Astrocyte (in vitro differentiated cells and primary cell): ENCODE data around the gene MNT. TPM values are rescaled to one million over a fixed set of nuclear protein-coding genes. Genes with fewer than 3 reads are reported as not detected.
A peak's percentile ranks its signal among the peaks of the same experiment; 100 is the strongest.

Experiments
- DNase-seq: peaks from one replicate; pipeline ENCODE4 v3.0.0-alpha.2; 2010; ENCODE audit warnings: low read depth
- FAIRE-seq: peaks from 2 replicates; lab custom pipeline; 2011; peaks lifted over from hg19 to GRCh38; lab: Jason Lieb, UNC
- H2AFZ ChIP-seq: 2 replicates; pipeline ENCODE4 v1.6.0; 2012; ENCODE audit warnings: low read depth, low read length, inconsistent platforms
- H3K27ac ChIP-seq: 2 replicates; pipeline ENCODE4 v1.5.1; 2011; ENCODE audit warnings: low read depth, low read length, inconsistent platforms
- H3K27me3 ChIP-seq: 2 replicates; pipeline ENCODE4 v1.6.0; 2011; ENCODE audit warnings: low read length, inconsistent platforms; ENCODE audit not compliant: insufficient read depth
- H3K36me3 ChIP-seq: 2 replicates; pipeline ENCODE4 v1.5.1; 2011; ENCODE audit warnings: low read length, inconsistent platforms; ENCODE audit not compliant: insufficient read depth
- H3K4me1 ChIP-seq: 2 replicates; pipeline ENCODE4 v1.5.1; 2011; ENCODE audit warnings: low read length, inconsistent platforms; ENCODE audit not compliant: insufficient read depth
- H3K4me2 ChIP-seq: 2 replicates; pipeline ENCODE4 v1.6.0; 2012; ENCODE audit warnings: low read length, inconsistent platforms
- H3K4me3 ChIP-seq: 2 replicates; pipeline ENCODE4 v1.5.1; 2011; ENCODE audit warnings: low read depth, mild to moderate bottlenecking, low read length, inconsistent platforms; ENCODE audit not compliant: insufficient read depth
- H3K79me2 ChIP-seq: 2 replicates; pipeline ENCODE4 v1.6.0; 2012; ENCODE audit warnings: mild to moderate bottlenecking, low read length, inconsistent platforms; ENCODE audit not compliant: insufficient read depth
- H3K9ac ChIP-seq: 2 replicates; pipeline ENCODE4 v1.6.0; 2012; ENCODE audit warnings: mild to moderate bottlenecking, low read length, inconsistent platforms
- H3K9me3 ChIP-seq: 2 replicates; pipeline ENCODE4 v1.5.1; 2012; ENCODE audit warnings: low read depth, mild to moderate bottlenecking, low read length, inconsistent platforms; ENCODE audit not compliant: insufficient read depth
- H4K20me1 ChIP-seq: 2 replicates; pipeline ENCODE4 v1.6.0; 2012; ENCODE audit warnings: low read length, inconsistent platforms; ENCODE audit not compliant: insufficient read depth
- H3K27ac Mint-ChIP-seq: one replicate; pipeline ENCODE4 v1.8.0; 2021; ENCODE audit warnings: mild to moderate bottlenecking, mixed read lengths; ENCODE audit not compliant: unreplicated experiment
- H3K27me3 Mint-ChIP-seq: one replicate; pipeline ENCODE4 v1.8.0; 2021; ENCODE audit warnings: low read depth, mixed read lengths; ENCODE audit not compliant: unreplicated experiment
- H3K36me3 Mint-ChIP-seq: one replicate; pipeline ENCODE4 v1.8.0; 2021; ENCODE audit warnings: low read depth, mixed read lengths; ENCODE audit not compliant: unreplicated experiment
- H3K4me1 Mint-ChIP-seq: one replicate; pipeline ENCODE4 v1.8.0; 2021; ENCODE audit warnings: low read depth, mixed read lengths; ENCODE audit not compliant: unreplicated experiment
- H3K4me3 Mint-ChIP-seq: one replicate; pipeline ENCODE4 v1.8.0; 2021; ENCODE audit warnings: mild to moderate bottlenecking, moderate library complexity, mixed read lengths; ENCODE audit not compliant: unreplicated experiment
- H3K9me3 Mint-ChIP-seq: one replicate; pipeline ENCODE4 v1.8.0; 2021; ENCODE audit warnings: mild to moderate bottlenecking, mixed read lengths; ENCODE audit not compliant: unreplicated experiment
- EZH2 ChIP-seq: IDR thresholded peaks from 2 replicates; pipeline ENCODE4 v1.6.1; 2012; ENCODE audit warnings: mild to moderate bottlenecking, low read length, inconsistent platforms; ENCODE audit not compliant: insufficient read depth
- total RNA-seq: library from RNA; stranded (reverse); gene quantifications from 2 replicates; pipeline ENCODE4 v1.2.1, GENCODE V29; 2021
- TF ChIP-seq, protein P1 (sequence below): IDR thresholded peaks from 2 replicates; pipeline ENCODE4 v1.5.1; 2011; ENCODE audit warnings: low read depth, mild to moderate bottlenecking, inconsistent platforms, low read length, moderate library complexity; ENCODE audit not compliant: insufficient read depth

The MNT gene
- total RNA-seq, 1 donor from 2014 or later: 29.1 TPM

DNA sequence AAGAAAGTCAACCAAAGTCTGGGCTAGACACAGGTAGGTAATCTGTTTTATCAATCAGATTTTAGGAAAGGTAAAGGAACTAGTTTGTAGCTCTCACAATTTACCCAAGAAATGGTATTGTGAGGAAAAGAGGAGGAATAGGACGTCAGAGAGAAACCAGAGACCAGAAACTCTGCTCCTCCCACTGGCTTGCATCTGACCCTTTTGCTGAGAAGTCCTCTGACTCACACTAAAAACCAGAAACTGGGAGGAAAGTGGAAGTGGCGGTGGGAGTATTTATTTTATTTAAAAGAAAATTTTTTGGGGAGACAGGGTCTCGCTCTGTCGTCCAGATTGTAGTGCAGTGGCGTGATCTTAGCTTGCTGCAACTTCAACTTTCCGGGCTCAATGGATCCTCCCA, 38.0 kb upstream of the MNT start:
- Histone ChIP-seq H3K4me2 (peak overlapping the region; percentile 67), H3K9ac (peak overlapping the region; percentile 41), H3K4me3 (no peak overlapping the region), H4K20me1 (no peaks in the 10 kb centered on the region), H3K27ac (peak overlapping the region; percentile 69), H3K27me3 (no peaks in the 10 kb centered on the region), H3K4me1 (peaks cover 26% of the 10 kb centered on the region), H3K9me3 (no peaks in the 10 kb centered on the region), H3K36me3 (peaks cover 11% of the 10 kb centered on the region), H2AFZ (no peak overlapping the region), H3K79me2 (no peaks in the 10 kb centered on the region)
- peaks cover 16% of the 10 kb centered on the region for H3K4me1 Mint-ChIP-seq
- H3K9me3 Mint-ChIP-seq: no peaks in the 10 kb centered on the region
- FAIRE-seq (no peak), DNase-seq (peak; percentile 81)
- no peak overlapping the region for H3K4me3 Mint-ChIP-seq
- H3K27me3 Mint-ChIP-seq: no peaks in the 10 kb centered on the region
- H3K27ac Mint-ChIP-seq: no peak overlapping the region
- TF ChIP-seq, protein P1, sequence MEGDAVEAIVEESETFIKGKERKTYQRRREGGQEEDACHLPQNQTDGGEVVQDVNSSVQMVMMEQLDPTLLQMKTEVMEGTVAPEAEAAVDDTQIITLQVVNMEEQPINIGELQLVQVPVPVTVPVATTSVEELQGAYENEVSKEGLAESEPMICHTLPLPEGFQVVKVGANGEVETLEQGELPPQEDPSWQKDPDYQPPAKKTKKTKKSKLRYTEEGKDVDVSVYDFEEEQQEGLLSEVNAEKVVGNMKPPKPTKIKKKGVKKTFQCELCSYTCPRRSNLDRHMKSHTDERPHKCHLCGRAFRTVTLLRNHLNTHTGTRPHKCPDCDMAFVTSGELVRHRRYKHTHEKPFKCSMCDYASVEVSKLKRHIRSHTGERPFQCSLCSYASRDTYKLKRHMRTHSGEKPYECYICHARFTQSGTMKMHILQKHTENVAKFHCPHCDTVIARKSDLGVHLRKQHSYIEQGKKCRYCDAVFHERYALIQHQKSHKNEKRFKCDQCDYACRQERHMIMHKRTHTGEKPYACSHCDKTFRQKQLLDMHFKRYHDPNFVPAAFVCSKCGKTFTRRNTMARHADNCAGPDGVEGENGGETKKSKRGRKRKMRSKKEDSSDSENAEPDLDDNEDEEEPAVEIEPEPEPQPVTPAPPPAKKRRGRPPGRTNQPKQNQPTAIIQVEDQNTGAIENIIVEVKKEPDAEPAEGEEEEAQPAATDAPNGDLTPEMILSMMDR: no peak
- no peak for TF ChIP-seq EZH2
- H3K36me3 Mint-ChIP-seq: peaks cover 12% of the 10 kb centered on the region

DNA sequence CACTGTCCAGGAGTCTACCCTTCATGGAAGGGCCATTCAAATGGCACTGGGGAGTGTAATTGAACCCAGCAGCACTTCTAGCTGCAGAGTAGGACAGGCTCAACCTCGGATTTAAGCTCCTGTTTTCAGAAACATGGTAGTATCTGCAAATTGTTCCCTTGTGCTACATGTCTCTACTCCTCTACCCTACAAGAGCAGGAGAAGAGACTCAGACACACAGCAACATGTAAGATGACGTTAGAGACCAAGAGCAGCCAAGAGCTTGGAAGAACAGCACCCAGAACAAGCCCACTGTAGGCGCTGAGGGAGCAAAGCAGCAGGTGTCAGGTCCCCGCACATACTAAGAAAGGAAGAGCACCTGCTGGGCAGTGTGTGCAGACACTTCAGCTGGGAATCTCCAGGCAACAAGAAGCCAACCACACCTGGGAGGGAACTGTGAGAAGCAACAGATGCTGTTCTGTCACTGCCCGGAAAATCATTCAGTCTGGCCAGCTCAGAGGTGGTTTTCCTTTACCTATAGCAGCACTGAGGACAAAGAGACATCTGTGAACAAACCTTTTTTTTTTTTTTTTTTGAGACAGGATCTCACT, 35.6 kb upstream of the MNT start:
- Mint-ChIP-seq H3K27ac (no peak overlapping the region), H3K27me3 (no peaks in the 10 kb centered on the region), H3K4me3 (no peak overlapping the region), H3K36me3 (peaks cover 23% of the 10 kb centered on the region), H3K4me1 (peaks cover 24% of the 10 kb centered on the region), H3K9me3 (no peaks in the 10 kb centered on the region)
- TF ChIP-seq, protein P1: no peak
- Histone ChIP-seq H3K79me2 (no peaks in the 10 kb centered on the region), H3K4me2 (no peak overlapping the region), H4K20me1 (peaks cover 4% of the 10 kb centered on the region), H3K9me3 (no peaks in the 10 kb centered on the region), H3K27me3 (no peaks in the 10 kb centered on the region), H3K36me3 (peaks cover 11% of the 10 kb centered on the region), H3K4me1 (peaks cover 30% of the 10 kb centered on the region), H3K9ac (no peak overlapping the region), H3K27ac (no peak overlapping the region), H3K4me3 (no peak overlapping the region), H2AFZ (no peak overlapping the region)
- FAIRE-seq (no peak), DNase-seq (no peak)

DNA sequence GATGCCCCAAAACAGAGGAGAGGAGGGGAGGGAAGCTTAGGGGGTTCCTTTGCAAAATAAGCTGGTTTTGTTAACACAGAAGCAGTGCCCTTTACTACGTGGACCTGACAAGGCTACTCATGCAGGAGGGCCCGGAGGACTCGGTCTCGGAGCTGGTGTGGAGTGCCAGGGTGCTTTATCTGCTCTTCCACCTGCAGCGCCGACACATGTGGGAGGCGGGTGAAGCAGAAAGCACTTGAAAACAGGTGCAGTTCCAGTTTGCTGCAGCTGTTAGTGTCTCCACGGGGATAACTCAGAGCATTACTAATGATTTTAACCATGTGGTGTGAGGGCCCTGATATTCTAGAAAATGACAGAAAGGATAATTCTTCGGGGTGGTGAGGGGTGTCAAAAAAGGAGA, 35.0 kb upstream of the MNT start:
- DNase-seq (no peak), FAIRE-seq (no peak)
- no peaks in the 10 kb centered on the region for H3K9me3 ChIP-seq
- Mint-ChIP-seq H3K27ac (no peak overlapping the region), H3K9me3 (no peaks in the 10 kb centered on the region), H3K36me3 (peaks cover 18% of the 10 kb centered on the region), H3K4me1 (peaks cover 24% of the 10 kb centered on the region), H3K4me3 (no peak overlapping the region), H3K27me3 (no peaks in the 10 kb centered on the region)
- H2AFZ ChIP-seq: no peak overlapping the region
- H3K27me3 ChIP-seq: no peaks in the 10 kb centered on the region
- H4K20me1 ChIP-seq: peaks cover 4% of the 10 kb centered on the region
- no peak overlapping the region for H3K27ac ChIP-seq
- TF ChIP-seq, protein P1: no peak
- no peak for TF ChIP-seq EZH2
- H3K4me2 ChIP-seq: no peak overlapping the region
- H3K79me2 ChIP-seq: no peaks in the 10 kb centered on the region
- no peak overlapping the region for H3K4me3 ChIP-seq
- peak overlapping the region; percentile 40 for H3K9ac ChIP-seq
- peaks cover 30% of the 10 kb centered on the region for H3K4me1 ChIP-seq
- H3K36me3 ChIP-seq: peaks cover 7% of the 10 kb centered on the region
